Spleen (tissue), 11 donors: ENCODE measurements around the gene ZSWIM2. TPM values are rescaled to one million over a fixed set of nuclear protein-coding genes. Genes with fewer than 3 reads are reported as not detected.

Experiments used
- DNase-seq: peaks from one replicate; pipeline ENCODE4 v3.0.0-alpha.2; 2020
- H3K27ac ChIP-seq, 8 donors: fragments of 200-600 bp; sonication (generic) in 7 of 8; 1 replicate in 4 of 8; 2 replicates in 4 of 8; pipeline versions ENCODE4 v1.5.0 to v1.8.0; 2016 to 2021; ENCODE audit warnings: inconsistent platforms in 4 of 8, mild to moderate bottlenecking in 4 of 8, moderate library complexity in 1 of 8
- H3K27me3 ChIP-seq, 7 donors: fragments of 200-600 bp; sonication (generic) in 6 of 7; replicated peaks in 1 of 7; 1 replicate in 4 of 7; 2 replicates in 3 of 7; pipeline versions ENCODE4 v1.5.0 to v1.8.0; 2016 to 2021; ENCODE audit warnings: inconsistent platforms in 3 of 7, mild to moderate bottlenecking in 1 of 7
- H3K36me3 ChIP-seq, 6 donors: fragments of 200-600 bp; sonication (generic) in 5 of 6; 1 replicate in 4 of 6; 2 replicates in 2 of 6; pipeline versions ENCODE4 v1.5.0 to v1.8.0; 2016 to 2021; ENCODE audit warnings: inconsistent platforms in 2 of 6
- H3K4me1 ChIP-seq, 6 donors: fragments of 200-600 bp; sonication (generic) in 5 of 6; 1 replicate in 3 of 6; 2 replicates in 3 of 6; pipeline versions ENCODE4 v1.5.0 to v1.8.0; 2016 to 2021; ENCODE audit warnings: inconsistent platforms in 3 of 6
- H3K4me3 ChIP-seq, 8 donors: fragments of 200-600 bp; sonication (generic) in 7 of 8; 1 replicate in 4 of 8; 2 replicates in 4 of 8; pipeline versions ENCODE4 v1.5.0 to v1.8.0; 2016 to 2021; ENCODE audit warnings: inconsistent platforms in 4 of 8, mild to moderate bottlenecking in 4 of 8, moderate library complexity in 2 of 8
- H3K9me3 ChIP-seq, 8 donors: fragments of 200-600 bp; sonication (generic) in 7 of 8; 1 replicate in 4 of 8; 2 replicates in 4 of 8; pipeline versions ENCODE4 v1.5.0 to v1.8.0; 2016 to 2021; ENCODE audit warnings: inconsistent platforms in 4 of 8
- CTCF ChIP-seq, 11 experiments: fragments of 200-600 bp in 7 of 11; fragments of 450-650 bp in 4 of 11; sonication (generic) in 4 of 11; IDR thresholded peaks in 8 of 11; conservative IDR thresholded peaks in 3 of 11; 1 replicate in 7 of 11; 2 replicates in 4 of 11; pipeline versions ENCODE4 v1.4.0 to v1.8.0; 2016 to 2021; ENCODE audit warnings: antibody characterized with exemption in 11 of 11, inconsistent platforms in 4 of 11, mild to moderate bottlenecking in 1 of 11
- POLR2A ChIP-seq, 3 donors: fragments of 450-650 bp; IDR thresholded peaks; one replicate each; pipeline ENCODE4 v1.5.1; 2017; ENCODE audit warnings: antibody characterized with exemption in 3 of 3, mild to moderate bottlenecking in 1 of 3
- POLR2AphosphoS5 ChIP-seq, 3 donors: sonication (generic); formaldehyde crosslinking; IDR thresholded peaks; one replicate each; pipeline ENCODE4 v1.5.1; 2017; ENCODE audit warnings: antibody characterized with exemption in 3 of 3
- WGBS, 5 donors: extraction: QIAGEN DNeasy Blood & Tissue Kit in 3 of 5; methylation state at CpG; one replicate each; pipeline versions ENCODE4 v1.1.5 to v1.1.7; 2013 to 2018; 5-methylcytosine and 5-hydroxymethylcytosine counted together
- intact Hi-C: fragments of 100-400 bp; cut with DNase I; formaldehyde crosslinking; loops from one replicate; pipeline ENCODE4 v1.15.0; 2023; ENCODE audit warnings: low total_unique reads
- polyA plus RNA-seq, 3 donors: library from polyadenylated mRNA; stranded (reverse); fragments of 200-250 nt; gene quantifications; one replicate each; pipeline ENCODE4 v1.2.1, GENCODE V29; 2013
- total RNA-seq, 7 donors: library from RNA; depleted of rRNA in 3 of 7; stranded (reverse); fragments of >200 nt in 3 of 7; fragmentation: NEBNext Ultra II Directional in 4 of 7; extraction: Animal tissue kit (Norgen Biotek cat#: 25700) in 4 of 7; gene quantifications; one replicate each; pipeline versions ENCODE4 v1.1.0 to v1.2.1, GENCODE V29; 2016 to 2021
- donor health status: healthy with polysubstance abuse.
- donor health status: DM: no; HTN: no; CAD: no; lungs with moderate emphysema.
- donor health status: DM: no; HTN: no; CAD: no.
- donor health status: Bipolar disorder and iron deficiency.
- donor health status: healthy.
- donor health status: DM: no; HTN: no; CAD: no.
- donor health status: DM: yes; HTN: yes; CAD: no.

Gene ZSWIM2
- total and polyA plus RNA-seq, 10 donors = not detected

GRCh38 chr2:186892821-186893220 is 43.9 kb upstream of the ZSWIM2 start:
- no peaks in the 10 kb centered on the region for H3K27me3 ChIP-seq
- H3K4me3 ChIP-seq = no peak overlapping the region
- peaks cover 0 to 11% (median 0%) of the 10 kb centered on the region in 8 donors for H3K9me3 ChIP-seq
- intact Hi-C loops = no loop called here
- H3K36me3 ChIP-seq = no peaks in the 10 kb centered on the region
- TF ChIP-seq CTCF (IDR thresholded peaks at IDR 0.05 in 8 of 11, conservative IDR thresholded peaks at IDR 0.05 in 3 of 11) (no peak), POLR2A (IDR thresholded peaks at IDR 0.05) (no peak), POLR2AphosphoS5 (IDR thresholded peaks at IDR 0.05) (no peak)
- WGBS, 5 donors = 85 to 98% (median 98%) methylated on average over 2 of the region's 2 CpGs
- H3K27ac ChIP-seq = no peak overlapping the region
- H3K4me1 ChIP-seq = no peaks in the 10 kb centered on the region
- no peak for DNase-seq

GRCh38 chr2:186891185-186891621 is 42.2 kb upstream of the ZSWIM2 start:
- no peaks in the 10 kb centered on the region for H3K27me3 ChIP-seq
- H3K36me3 ChIP-seq = no peaks in the 10 kb centered on the region
- WGBS, 5 donors = 83 to 90% (median 85%) methylated on average over 1 of the region's 1 CpG
- H3K4me1 ChIP-seq = peaks cover 0 to 6% (median 3%) of the 10 kb centered on the region in 6 donors
- TF ChIP-seq CTCF (IDR thresholded peaks at IDR 0.05 in 8 of 11, conservative IDR thresholded peaks at IDR 0.05 in 3 of 11) = no peak
- no peak for TF ChIP-seq POLR2AphosphoS5 (IDR thresholded peaks at IDR 0.05)
- TF ChIP-seq POLR2A (IDR thresholded peaks at IDR 0.05) = no peak
- DNase-seq = no peak
- peaks cover 0 to 3% (median 0%) of the 10 kb centered on the region in 8 donors for H3K9me3 ChIP-seq
- no peak overlapping the region for H3K27ac ChIP-seq
- H3K4me3 ChIP-seq = no peak overlapping the region
- intact Hi-C loops = no loop called here

- no peaks in the 10 kb centered on the region for H3K27me3 ChIP-seq
- no peak overlapping the region for H3K27ac ChIP-seq
- no peaks in the 10 kb centered on the region for H3K9me3 ChIP-seq
- no peak for TF ChIP-seq CTCF (IDR thresholded peaks at IDR 0.05 in 8 of 11, conservative IDR thresholded peaks at IDR 0.05 in 3 of 11)
- TF ChIP-seq POLR2AphosphoS5 (IDR thresholded peaks at IDR 0.05) = no peak
- TF ChIP-seq POLR2A (IDR thresholded peaks at IDR 0.05) = no peak
- no peak for DNase-seq
- intact Hi-C loops = no loop called here
- no peaks in the 10 kb centered on the region for H3K36me3 ChIP-seq
- no peak overlapping the region for H3K4me3 ChIP-seq
- 33 to 44% (median 36%) methylated on average over 7 of the region's 7 CpGs for WGBS, 5 donors
- H3K4me1 ChIP-seq = peaks cover 0 to 16% (median 3%) of the 10 kb centered on the region in 6 donors
Observed at GRCh38 chr2:186889101-186889879, 40.3 kb upstream of the ZSWIM2 start.
